Right atrium auricular region (tissue), 2 donors: ENCODE results near the gene ETS1. TPM values are rescaled to one million over a fixed set of nuclear protein-coding genes. Genes with fewer than 3 reads are reported as not detected.

Experiments
- DNase-seq: peaks from one replicate; pipeline ENCODE4 v3.0.0-alpha.2; 2019; ENCODE audit warnings: low spot score
- H3K27ac ChIP-seq, 2 donors: fragments of 200-600 bp; sonication (generic); 1 replicate in 1 of 2; 2 replicates in 1 of 2; pipeline ENCODE4 v1.5.1; 2016 to 2019
- H3K27me3 ChIP-seq, 2 donors: fragments of 200-600 bp; sonication (generic); one replicate each; pipeline versions ENCODE4 v1.5.1 to v1.6.0; 2017 to 2019
- H3K36me3 ChIP-seq: fragments of 200-600 bp; sonication (generic); one replicate; pipeline ENCODE4 v1.5.1; 2016
- H3K4me1 ChIP-seq, 2 donors: fragments of 200-600 bp; sonication (generic); one replicate each; pipeline versions ENCODE4 v1.5.1 to v1.6.0; 2017 to 2019
- H3K4me3 ChIP-seq, 2 donors: fragments of 200-600 bp; sonication (generic); 1 replicate in 1 of 2; 2 replicates in 1 of 2; pipeline ENCODE4 v1.5.1; 2017 to 2019; ENCODE audit warnings: mild to moderate bottlenecking in 1 of 2, moderate library complexity in 1 of 2
- H3K9me3 ChIP-seq, 2 donors: fragments of 200-600 bp; sonication (generic); one replicate each; pipeline ENCODE4 v1.5.1; 2019
- CTCF ChIP-seq, 2 donors: fragments of 200-600 bp; sonication (generic); IDR thresholded peaks; one replicate each; pipeline ENCODE4 v1.5.1; 2019; ENCODE audit warnings: antibody characterized with exemption in 2 of 2
- total RNA-seq, 2 donors: library from RNA; depleted of rRNA; stranded (reverse); fragments of >200 nt; gene quantifications; one replicate each; pipeline ENCODE4 v1.1.0, GENCODE V29; 2016

The ETS1 gene
- total RNA-seq, 2 donors from 2014 or later = 37.9 to 46.6 TPM

DNA sequence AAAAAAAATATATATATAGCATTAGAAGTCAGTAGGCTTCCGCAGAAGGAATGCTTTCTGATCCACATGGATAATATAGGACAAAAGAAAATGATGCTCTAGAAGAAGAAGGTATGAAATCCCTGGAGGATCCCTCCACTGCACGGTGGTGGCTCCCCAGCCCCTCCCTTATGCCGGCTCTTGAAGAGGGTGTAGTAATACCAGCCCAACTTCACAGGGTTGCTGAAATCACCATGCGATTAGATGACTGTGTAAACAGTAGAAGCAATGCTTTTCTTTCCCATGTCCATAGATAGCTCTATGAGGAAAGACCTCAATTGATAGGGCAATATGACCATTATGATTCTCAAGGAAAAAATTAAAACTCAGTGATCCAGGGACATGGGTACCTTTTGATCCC is 3.2 kb upstream of the ETS1 start:
- Histone ChIP-seq H3K9me3 (no peaks in the 10 kb centered on the region), H3K4me3 (no peak overlapping the region), H3K27ac (no peak overlapping the region), H3K36me3 (no peaks in the 10 kb centered on the region), H3K27me3 (no peaks in the 10 kb centered on the region), H3K4me1 (peaks cover 0 to 7% of the 10 kb centered on the region in 2 donors)
- TF ChIP-seq CTCF (IDR thresholded peaks at IDR 0.05) = no peak
- DNase-seq = no peak

- TF ChIP-seq CTCF (IDR thresholded peaks at IDR 0.05) = no peak
- Histone ChIP-seq H3K36me3 (no peaks in the 10 kb centered on the region), H3K4me1 (peaks cover 0 to 5% of the 10 kb centered on the region in 2 donors), H3K27ac (no peak overlapping the region), H3K27me3 (no peaks in the 10 kb centered on the region), H3K9me3 (no peaks in the 10 kb centered on the region), H3K4me3 (no peak overlapping the region)
- no peak for DNase-seq
Measured at GRCh38 chr11:128589998-128590397, 2.6 kb upstream of the ETS1 start.

- no peaks in the 10 kb centered on the region for H3K9me3 ChIP-seq
- H3K27ac ChIP-seq = no peak overlapping the region
- H3K4me3 ChIP-seq = no peak overlapping the region
- DNase-seq = no peak
- no peaks in the 10 kb centered on the region for H3K36me3 ChIP-seq
- no peaks in the 10 kb centered on the region for H3K27me3 ChIP-seq
- H3K4me1 ChIP-seq = peaks cover 0 to 5% of the 10 kb centered on the region in 2 donors
- TF ChIP-seq CTCF (IDR thresholded peaks at IDR 0.05) = no peak
Measured at GRCh38 chr11:128588093-128588492, 735 bp upstream of the ETS1 start.

DNA sequence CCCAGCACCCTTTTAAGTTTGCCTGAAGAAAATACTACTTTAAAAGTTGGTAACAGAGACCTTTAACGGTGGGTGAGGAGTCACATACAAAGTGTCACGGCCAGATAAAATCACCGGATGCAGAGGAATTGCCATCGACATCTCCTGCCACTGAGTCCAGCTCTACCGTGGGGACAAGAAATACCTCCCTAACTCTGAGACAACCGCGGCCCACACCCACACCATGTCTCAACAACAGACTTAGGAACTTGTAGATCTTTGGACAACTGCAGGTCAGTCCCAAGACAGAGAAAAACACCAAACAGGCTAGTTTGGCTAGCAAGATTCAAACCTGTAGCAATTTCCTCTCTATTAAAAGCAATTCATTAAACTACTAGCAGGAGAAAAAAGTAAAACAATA is 669 bp downstream of the ETS1 start:
- H3K36me3 ChIP-seq = no peaks in the 10 kb centered on the region
- DNase-seq = no peak
- peak overlapping the region; percentile 24 to 33 for H3K4me3 ChIP-seq
- no peaks in the 10 kb centered on the region for H3K9me3 ChIP-seq
- TF ChIP-seq CTCF (IDR thresholded peaks at IDR 0.05) = no peak
- H3K27me3 ChIP-seq = no peaks in the 10 kb centered on the region
- H3K27ac ChIP-seq = peak overlapping the region in 1 of 2 donors; percentile 36
- peaks cover 0 to 12% of the 10 kb centered on the region in 2 donors for H3K4me1 ChIP-seq

DNA sequence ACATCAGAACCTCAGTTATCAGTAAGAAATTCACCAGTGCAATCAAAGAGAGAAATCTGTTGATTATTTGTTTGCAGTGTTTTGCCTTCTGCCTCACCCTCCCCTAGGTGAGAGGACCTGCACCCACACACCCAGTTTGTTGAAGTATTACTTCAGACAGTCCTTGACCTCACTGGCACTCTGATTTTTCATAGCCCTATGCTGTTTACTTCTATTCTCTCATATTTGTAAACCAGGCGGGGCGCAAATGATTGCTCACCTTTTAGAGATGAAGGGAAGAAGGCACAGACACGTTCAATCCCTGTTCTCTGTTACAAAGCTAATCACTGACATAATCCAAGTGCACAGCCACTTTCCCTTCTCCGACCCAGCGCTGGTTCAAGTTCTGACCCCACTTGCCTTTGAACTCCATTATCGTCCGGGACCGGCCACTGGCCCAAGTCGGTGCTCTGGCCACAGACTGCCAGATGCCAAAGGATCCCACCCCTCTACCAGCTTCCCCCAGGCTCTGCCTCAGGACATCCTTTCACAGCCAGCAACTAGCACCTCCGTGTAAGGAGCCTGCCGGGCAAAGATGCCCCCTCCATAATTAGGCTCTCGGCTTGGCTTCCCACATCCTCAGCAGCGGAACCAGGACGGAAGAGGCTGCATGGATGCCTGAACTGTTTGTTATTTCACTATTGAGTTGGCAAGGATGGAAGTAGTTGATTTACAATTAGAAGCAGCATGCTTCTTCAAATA is 1.7 kb downstream of the ETS1 start:
- H3K4me3 ChIP-seq = peak overlapping the region in 1 of 2 donors; percentile 33
- peaks cover 0 to 12% of the 10 kb centered on the region in 2 donors for H3K4me1 ChIP-seq
- no peaks in the 10 kb centered on the region for H3K27me3 ChIP-seq
- no peak for TF ChIP-seq CTCF (IDR thresholded peaks at IDR 0.05)
- H3K27ac ChIP-seq = peak overlapping the region; percentile 28 to 37
- no peaks in the 10 kb centered on the region for H3K9me3 ChIP-seq
- no peaks in the 10 kb centered on the region for H3K36me3 ChIP-seq
- DNase-seq = no peak

GRCh38 chr11:128584253-128584652 is 3.1 kb downstream of the ETS1 start:
- Histone ChIP-seq H3K36me3 (no peaks in the 10 kb centered on the region), H3K27me3 (no peaks in the 10 kb centered on the region), H3K9me3 (no peaks in the 10 kb centered on the region), H3K4me3 (no peak overlapping the region), H3K4me1 (peaks cover 0 to 12% of the 10 kb centered on the region in 2 donors), H3K27ac (no peak overlapping the region)
- TF ChIP-seq CTCF (IDR thresholded peaks at IDR 0.05) = no peak
- DNase-seq = no peak
